ENCODE data around the gene EPRS1. TPM values are rescaled to one million over a fixed set of nuclear protein-coding genes. Genes with fewer than 3 reads are reported as not detected.

EPRS1 gene
- total RNA-seq, 1 experiment from 2014 or later: 140 TPM

GRCh38 chr1:220084460-220084859 lies 38.2 kb upstream of the EPRS1 start:
- TF ChIP-seq ATF6 (CRISPR knock-in tag; IDR thresholded peaks at IDR 0.05) (no peak), SOX15 (CRISPR knock-in tag; IDR thresholded peaks at IDR 0.05) (no peak), PRRX2 (CRISPR knock-in tag; IDR thresholded peaks at IDR 0.05) (no peak), FOXP1 (CRISPR knock-in tag; IDR thresholded peaks at IDR 0.05; ENCODE audit: borderline replicate concordance) (no peak), ZNF671 (CRISPR knock-in tag; IDR thresholded peaks at IDR 0.05) (no peak), FOXJ3 (CRISPR knock-in tag; IDR thresholded peaks at IDR 0.05; ENCODE audit: borderline replicate concordance) (no peak), E2F4 (CRISPR knock-in tag; IDR thresholded peaks at IDR 0.05; ENCODE audit: borderline replicate concordance, low read depth) (no peak), CBFB (CRISPR knock-in tag; IDR thresholded peaks at IDR 0.05; ENCODE audit: low read depth) (no peak), JUN (CRISPR knock-in tag; IDR thresholded peaks at IDR 0.05) (no peak), PREB (CRISPR knock-in tag; IDR thresholded peaks at IDR 0.05; ENCODE audit: borderline replicate concordance) (no peak), ZNF138 (CRISPR knock-in tag; conservative IDR thresholded peaks at IDR 0.05) (no peak), ZBTB21 (CRISPR knock-in tag; IDR thresholded peaks at IDR 0.05; ENCODE audit: borderline replicate concordance) (no peak), CREM (CRISPR knock-in tag; IDR thresholded peaks at IDR 0.05) (no peak), ZNF281 (CRISPR knock-in tag; IDR thresholded peaks at IDR 0.05) (no peak), SMAD4 (CRISPR knock-in tag; IDR thresholded peaks at IDR 0.05) (no peak)
- TF ChIP-seq, protein P1, sequence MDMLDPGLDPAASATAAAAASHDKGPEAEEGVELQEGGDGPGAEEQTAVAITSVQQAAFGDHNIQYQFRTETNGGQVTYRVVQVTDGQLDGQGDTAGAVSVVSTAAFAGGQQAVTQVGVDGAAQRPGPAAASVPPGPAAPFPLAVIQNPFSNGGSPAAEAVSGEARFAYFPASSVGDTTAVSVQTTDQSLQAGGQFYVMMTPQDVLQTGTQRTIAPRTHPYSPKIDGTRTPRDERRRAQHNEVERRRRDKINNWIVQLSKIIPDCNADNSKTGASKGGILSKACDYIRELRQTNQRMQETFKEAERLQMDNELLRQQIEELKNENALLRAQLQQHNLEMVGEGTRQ (CRISPR knock-in tag; IDR thresholded peaks at IDR 0.05): no peak
- TF ChIP-seq, protein P2, sequence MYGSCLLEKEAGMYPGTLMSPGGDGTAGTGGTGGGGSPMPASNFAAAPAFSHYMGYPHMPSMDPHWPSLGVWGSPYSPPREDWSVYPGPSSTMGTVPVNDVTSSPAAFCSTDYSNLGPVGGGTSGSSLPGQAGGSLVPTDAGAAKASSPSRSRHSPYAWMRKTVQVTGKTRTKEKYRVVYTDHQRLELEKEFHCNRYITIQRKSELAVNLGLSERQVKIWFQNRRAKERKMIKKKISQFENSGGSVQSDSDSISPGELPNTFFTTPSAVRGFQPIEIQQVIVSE (CRISPR knock-in tag; IDR thresholded peaks at IDR 0.05; ENCODE audit: borderline replicate concordance): no peak
- Mint-ChIP-seq H3K27me3 (ENCODE audit: low read depth) (no peaks in the 10 kb centered on the region), H3K4me1 (0 out of 2 replicates have a peak, but pooled peaks cover under 1% of the 10 kb centered on the region), H3K9me3 (no peaks in the 10 kb centered on the region; the same call in 1 of the 2 replicates), H3K36me3 (no peaks in the 10 kb centered on the region), H3K27ac (no peak overlapping the region), H3K4me3 (no peak overlapping the region)
- ATAC-seq (no peak), DNase-seq (ENCODE audit: low spot score) (no peak)
- ChIA-PET POLR2A (no interaction called here), CTCF (no interaction called here)

DNA sequence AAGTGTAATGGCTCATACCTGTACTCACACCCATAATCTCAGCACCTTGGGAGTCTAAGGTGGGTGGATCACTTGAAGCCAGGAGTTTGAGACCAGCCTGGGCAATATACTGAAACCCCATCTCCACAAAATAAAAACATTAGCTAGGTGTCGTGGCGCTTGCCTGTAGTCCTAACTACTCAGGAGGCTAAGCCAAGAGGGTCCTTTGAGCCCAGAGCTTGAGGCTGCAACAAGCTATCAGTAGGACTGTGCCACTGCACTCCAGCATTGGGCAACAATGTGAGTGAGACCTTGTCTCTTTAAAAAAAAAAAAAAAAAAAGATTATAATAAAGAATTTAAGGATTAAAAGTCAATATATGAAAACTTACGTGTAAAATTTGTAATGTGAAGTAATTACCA lies 31.6 kb upstream of the EPRS1 start:
- Mint-ChIP-seq H3K27me3 (ENCODE audit: low read depth) (no peaks in the 10 kb centered on the region), H3K4me1 (no peaks in the 10 kb centered on the region), H3K36me3 (peaks cover under 1% of the 10 kb centered on the region), H3K9me3 (no peaks in the 10 kb centered on the region; the same call in 1 of the 2 replicates), H3K27ac (no peak overlapping the region), H3K4me3 (no peak overlapping the region)
- ATAC-seq: no peak
- POLR2A ChIA-PET: interaction anchor here (0.6 kb wide), 1 partner anchor 161 kb away, joined by 9 read pairs; no protein-coding TSS in a partner anchor
- DNase-seq (ENCODE audit: low spot score): no peak
- CTCF ChIA-PET: no interaction called here
- TF ChIP-seq, protein P3, sequence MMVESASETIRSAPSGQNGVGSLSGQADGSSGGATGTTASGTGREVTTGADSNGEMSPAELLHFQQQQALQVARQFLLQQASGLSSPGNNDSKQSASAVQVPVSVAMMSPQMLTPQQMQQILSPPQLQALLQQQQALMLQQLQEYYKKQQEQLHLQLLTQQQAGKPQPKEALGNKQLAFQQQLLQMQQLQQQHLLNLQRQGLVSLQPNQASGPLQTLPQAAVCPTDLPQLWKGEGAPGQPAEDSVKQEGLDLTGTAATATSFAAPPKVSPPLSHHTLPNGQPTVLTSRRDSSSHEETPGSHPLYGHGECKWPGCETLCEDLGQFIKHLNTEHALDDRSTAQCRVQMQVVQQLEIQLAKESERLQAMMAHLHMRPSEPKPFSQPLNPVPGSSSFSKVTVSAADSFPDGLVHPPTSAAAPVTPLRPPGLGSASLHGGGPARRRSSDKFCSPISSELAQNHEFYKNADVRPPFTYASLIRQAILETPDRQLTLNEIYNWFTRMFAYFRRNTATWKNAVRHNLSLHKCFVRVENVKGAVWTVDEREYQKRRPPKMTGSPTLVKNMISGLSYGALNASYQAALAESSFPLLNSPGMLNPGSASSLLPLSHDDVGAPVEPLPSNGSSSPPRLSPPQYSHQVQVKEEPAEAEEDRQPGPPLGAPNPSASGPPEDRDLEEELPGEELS (CRISPR knock-in tag; IDR thresholded peaks at IDR 0.05): no peak
- TF ChIP-seq ARID4B (CRISPR knock-in tag; IDR thresholded peaks at IDR 0.05; ENCODE audit: borderline replicate concordance): no peak
